ENCODE data around the gene FBN2.

GRCh38 chr5:128384068-128384467, 154.0 kb downstream of the FBN2 start:
- TF ChIP-seq GATA2 (IDR thresholded peaks at IDR 0.05; ENCODE audit: low read depth, low read length) (no peak), GATA3 (IDR thresholded peaks at IDR 0.05; ENCODE audit: low read depth, low read length) (no peak)

Data from SH-SY5Y (cell line).